Karpas-422 (cell line): ENCODE results near the gene ALS2CL. TPM values are rescaled to one million over a fixed set of nuclear protein-coding genes. Genes with fewer than 3 reads are reported as not detected.

Experiments
- DNase-seq: peaks from one replicate; pipeline ENCODE4 v3.0.0-alpha.2; 2015
- H2AFZ ChIP-seq: fragments of 200-600 bp; sonication (generic); 2 replicates; pipeline ENCODE4 v1.6.1; 2014; ENCODE audit warnings: antibody characterized with exemption, low read length, mixed read lengths
- H3K27ac ChIP-seq: fragments of 200-600 bp; sonication (generic); 2 replicates; pipeline ENCODE4 v1.5.1; 2014; ENCODE audit warnings: mild to moderate bottlenecking, low read length, moderate library complexity
- H3K27me3 ChIP-seq: fragments of 200-600 bp; sonication (generic); 2 replicates; pipeline ENCODE4 v1.6.1; 2014; ENCODE audit warnings: low read length, mixed read lengths
- H3K36me3 ChIP-seq: fragments of 200-600 bp; sonication (generic); 2 replicates; pipeline ENCODE4 v1.6.1; 2014; ENCODE audit warnings: low read length, mixed read lengths; ENCODE audit not compliant: insufficient read depth
- H3K4me1 ChIP-seq: fragments of 200-600 bp; sonication (generic); 2 replicates; pipeline ENCODE4 v1.6.1; 2014; ENCODE audit warnings: mild to moderate bottlenecking, low read length, mixed read lengths
- H3K4me2 ChIP-seq: fragments of 200-600 bp; sonication (generic); 2 replicates; pipeline ENCODE4 v1.6.1; 2014; ENCODE audit warnings: low read length, low read depth, mild to moderate bottlenecking; ENCODE audit not compliant: poor library complexity, severe bottlenecking
- H3K4me3 ChIP-seq: fragments of 200-600 bp; sonication (generic); 2 replicates; pipeline ENCODE4 v1.5.1; 2014; ENCODE audit warnings: mild to moderate bottlenecking, antibody characterized with exemption, low read length, mixed read lengths
- H3K79me2 ChIP-seq: fragments of 200-600 bp; sonication (generic); 2 replicates; pipeline ENCODE4 v1.6.1; 2014; ENCODE audit warnings: mild to moderate bottlenecking, low read length, mixed read lengths
- H3K9ac ChIP-seq: fragments of 200-600 bp; sonication (generic); 2 replicates; pipeline ENCODE4 v1.6.0; 2014; ENCODE audit warnings: low read length
- H3K9me2 ChIP-seq: fragments of 200-600 bp; sonication (generic), shearing (Covaris generic); replicated peaks from 2 replicates; pipeline ENCODE4 v1.6.0; 2014; ENCODE audit warnings: mild to moderate bottlenecking, low read length, moderate library complexity; ENCODE audit not compliant: insufficient read depth
- H3K9me3 ChIP-seq: fragments of 300-700, 200-600 bp; sonication (generic); 2 replicates; pipeline ENCODE4 v1.6.1; 2014; ENCODE audit warnings: low read length, mixed read lengths
- H4K20me1 ChIP-seq: fragments of 200-600 bp; sonication (generic); 2 replicates; pipeline ENCODE4 v1.6.1; 2014; ENCODE audit warnings: mild to moderate bottlenecking, antibody characterized with exemption, low read length, low read depth; ENCODE audit not compliant: insufficient read depth
- total RNA-seq: library from RNA; depleted of rRNA; stranded (reverse); fragments of >200 nt; shearing (Covaris generic); gene quantifications from 2 replicates; pipeline ENCODE4 v1.2.3, GENCODE V29; 2014; ENCODE audit warnings: low replicate concordance

The ALS2CL gene
- total RNA-seq, 1 experiment from 2014 or later = not detected

GRCh38 chr3:46634856-46635255 is 58.6 kb downstream of the ALS2CL start:
- H3K27me3 ChIP-seq = no peaks in the 10 kb centered on the region
- H4K20me1 ChIP-seq = no peaks in the 10 kb centered on the region
- no peak overlapping the region for H3K9ac ChIP-seq
- no peak for DNase-seq
- H3K79me2 ChIP-seq = no peaks in the 10 kb centered on the region
- no peak overlapping the region for H3K4me2 ChIP-seq
- no peaks in the 10 kb centered on the region for H3K36me3 ChIP-seq
- H2AFZ ChIP-seq = no peak overlapping the region
- peaks cover under 1% of the 10 kb centered on the region for H3K4me1 ChIP-seq
- H3K27ac ChIP-seq = no peak overlapping the region
- no peaks in the 10 kb centered on the region for H3K9me2 ChIP-seq
- no peaks in the 10 kb centered on the region for H3K9me3 ChIP-seq
- no peak overlapping the region for H3K4me3 ChIP-seq

DNA sequence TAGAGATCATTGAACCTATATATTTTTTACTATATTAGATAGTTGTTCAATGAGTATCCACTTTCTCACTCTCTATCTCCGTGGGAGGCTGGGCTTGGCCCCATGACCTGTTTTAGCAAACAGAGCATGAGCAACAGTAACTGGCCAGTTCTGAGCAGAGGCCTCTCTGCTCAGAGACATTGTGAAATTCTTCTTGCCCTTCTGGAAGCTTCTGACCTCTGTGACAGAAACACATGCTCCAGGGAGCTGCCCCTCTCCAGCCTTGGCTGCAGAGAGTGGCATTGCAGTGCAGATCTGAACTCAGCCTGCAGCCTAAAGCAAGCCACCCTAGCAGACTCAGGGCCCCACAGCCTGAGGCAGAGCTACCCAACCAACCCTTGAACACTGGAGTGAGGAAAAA is 60.7 kb downstream of the ALS2CL start:
- Histone ChIP-seq H4K20me1 (no peaks in the 10 kb centered on the region), H3K9me2 (no peaks in the 10 kb centered on the region), H3K36me3 (no peaks in the 10 kb centered on the region), H3K79me2 (no peaks in the 10 kb centered on the region), H3K27ac (no peak overlapping the region), H3K4me1 (peaks cover 3% of the 10 kb centered on the region), H3K9me3 (no peaks in the 10 kb centered on the region), H2AFZ (no peak overlapping the region), H3K4me2 (no peak overlapping the region), H3K27me3 (no peaks in the 10 kb centered on the region), H3K4me3 (no peak overlapping the region), H3K9ac (no peak overlapping the region)
- DNase-seq = no peak

GRCh38 chr3:46629551-46630517 is 63.6 kb downstream of the ALS2CL start:
- Histone ChIP-seq H3K79me2 (no peaks in the 10 kb centered on the region), H3K9me2 (no peaks in the 10 kb centered on the region), H3K9me3 (no peaks in the 10 kb centered on the region), H3K4me3 (no peak overlapping the region), H3K36me3 (no peaks in the 10 kb centered on the region), H3K4me2 (peak overlapping the region; percentile 42), H3K9ac (no peak overlapping the region), H3K27ac (no peak overlapping the region), H4K20me1 (no peaks in the 10 kb centered on the region), H2AFZ (no peak overlapping the region; the same call in 1 of the 2 replicates), H3K27me3 (no peaks in the 10 kb centered on the region), H3K4me1 (peaks cover 3% of the 10 kb centered on the region)
- peak; percentile 87 for DNase-seq

DNA sequence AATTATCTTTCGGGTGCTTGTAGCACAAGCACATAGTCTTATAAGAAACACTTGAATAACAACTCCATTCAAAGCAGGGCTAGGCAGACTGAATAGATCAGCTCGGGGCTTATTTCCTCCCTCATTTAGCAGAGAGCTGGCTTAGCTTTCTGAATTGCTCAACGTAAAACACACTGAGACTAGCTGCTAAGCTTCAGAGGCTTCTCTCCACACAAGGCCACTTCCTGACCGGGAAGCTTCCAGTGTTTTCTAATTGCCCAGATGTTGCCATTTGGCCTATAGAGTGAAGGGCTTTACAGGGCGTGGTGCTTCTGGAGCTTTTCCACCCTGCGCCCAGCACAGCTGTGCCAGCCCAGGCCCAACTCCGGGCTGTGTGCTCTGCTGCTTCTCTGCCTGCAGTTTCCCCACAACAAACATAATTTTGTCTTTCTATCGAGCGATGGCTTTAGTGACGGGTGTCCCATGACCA is 64.5 kb downstream of the ALS2CL start:
- H3K4me3 ChIP-seq = no peak overlapping the region
- H3K27me3 ChIP-seq = no peaks in the 10 kb centered on the region
- H3K9me3 ChIP-seq = no peaks in the 10 kb centered on the region
- no peaks in the 10 kb centered on the region for H4K20me1 ChIP-seq
- DNase-seq = no peak
- no peak overlapping the region for H3K9ac ChIP-seq
- H3K27ac ChIP-seq = no peak overlapping the region
- H3K4me1 ChIP-seq = peaks cover 3% of the 10 kb centered on the region
- no peaks in the 10 kb centered on the region for H3K9me2 ChIP-seq
- H3K79me2 ChIP-seq = no peaks in the 10 kb centered on the region
- H2AFZ ChIP-seq = no peak overlapping the region
- no peaks in the 10 kb centered on the region for H3K36me3 ChIP-seq
- no peak overlapping the region for H3K4me2 ChIP-seq

GRCh38 chr3:46627078-46627477 is 66.4 kb downstream of the ALS2CL start:
- no peak overlapping the region for H3K27ac ChIP-seq
- DNase-seq = no peak
- no peak overlapping the region for H3K9ac ChIP-seq
- no peaks in the 10 kb centered on the region for H3K36me3 ChIP-seq
- peaks cover 3% of the 10 kb centered on the region for H3K4me1 ChIP-seq
- H3K9me3 ChIP-seq = no peaks in the 10 kb centered on the region
- no peak overlapping the region for H2AFZ ChIP-seq
- H3K4me2 ChIP-seq = no peak overlapping the region
- H3K27me3 ChIP-seq = no peaks in the 10 kb centered on the region
- no peaks in the 10 kb centered on the region for H4K20me1 ChIP-seq
- H3K9me2 ChIP-seq = no peaks in the 10 kb centered on the region
- H3K4me3 ChIP-seq = no peak overlapping the region
- no peaks in the 10 kb centered on the region for H3K79me2 ChIP-seq

DNA sequence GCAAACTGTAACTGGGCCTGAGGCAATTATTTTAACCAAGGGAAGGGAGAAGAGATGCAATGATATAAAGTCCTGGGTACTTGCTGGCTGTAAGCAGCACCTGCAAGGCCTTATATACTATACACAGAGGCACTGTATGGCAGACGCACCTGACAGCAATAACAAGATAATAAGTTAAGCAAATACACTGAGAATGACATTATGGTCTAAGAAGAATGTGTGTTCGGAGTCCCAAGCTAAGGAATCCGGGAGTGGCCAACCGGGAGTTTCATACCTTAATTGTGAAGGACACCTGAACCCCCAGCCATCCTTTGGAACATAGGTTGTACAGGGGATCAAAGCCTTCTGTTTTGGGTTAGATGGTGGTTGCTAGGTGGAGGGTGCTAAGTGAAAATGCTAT is 67.4 kb downstream of the ALS2CL start:
- no peaks in the 10 kb centered on the region for H3K36me3 ChIP-seq
- H4K20me1 ChIP-seq = no peaks in the 10 kb centered on the region
- no peak overlapping the region for H3K4me3 ChIP-seq
- no peaks in the 10 kb centered on the region for H3K79me2 ChIP-seq
- no peak overlapping the region for H2AFZ ChIP-seq
- H3K9ac ChIP-seq = no peak overlapping the region
- H3K4me2 ChIP-seq = no peak overlapping the region
- H3K9me3 ChIP-seq = no peaks in the 10 kb centered on the region
- H3K9me2 ChIP-seq = no peaks in the 10 kb centered on the region
- DNase-seq = no peak
- no peak overlapping the region for H3K27ac ChIP-seq
- peaks cover 3% of the 10 kb centered on the region for H3K4me1 ChIP-seq
- no peaks in the 10 kb centered on the region for H3K27me3 ChIP-seq

- Histone ChIP-seq H4K20me1 (no peaks in the 10 kb centered on the region), H3K4me1 (peaks cover 3% of the 10 kb centered on the region), H3K4me3 (no peak overlapping the region), H3K27me3 (no peaks in the 10 kb centered on the region), H3K36me3 (no peaks in the 10 kb centered on the region), H3K79me2 (no peaks in the 10 kb centered on the region), H2AFZ (no peak overlapping the region), H3K9ac (no peak overlapping the region), H3K27ac (no peak overlapping the region), H3K4me2 (no peak overlapping the region), H3K9me3 (no peaks in the 10 kb centered on the region), H3K9me2 (no peaks in the 10 kb centered on the region)
- DNase-seq = no peak
Measured at GRCh38 chr3:46624975-46625490, 68.4 kb downstream of the ALS2CL start.

- no peak overlapping the region for H3K4me3 ChIP-seq
- no peak overlapping the region for H2AFZ ChIP-seq
- no peak overlapping the region for H3K27ac ChIP-seq
- H3K4me1 ChIP-seq = no peaks in the 10 kb centered on the region
- no peaks in the 10 kb centered on the region for H3K79me2 ChIP-seq
- no peak overlapping the region for H3K4me2 ChIP-seq
- no peak for DNase-seq
- H4K20me1 ChIP-seq = no peaks in the 10 kb centered on the region
- no peaks in the 10 kb centered on the region for H3K36me3 ChIP-seq
- H3K9me2 ChIP-seq = no peaks in the 10 kb centered on the region
- H3K9me3 ChIP-seq = no peaks in the 10 kb centered on the region
- no peaks in the 10 kb centered on the region for H3K27me3 ChIP-seq
- H3K9ac ChIP-seq = no peak overlapping the region
Measured at GRCh38 chr3:46624533-46624932, 68.9 kb downstream of the ALS2CL start.
